Panc1 (cell line): ENCODE data around the gene NUP43. TPM values are rescaled to one million over a fixed set of nuclear protein-coding genes. Genes with fewer than 3 reads are reported as not detected.

ENCODE experiments used
- ATAC-seq: fragments of 200-7000 bp; cut with Tn5 transposase; 2 replicates; pipeline ENCODE4 v1.9.1; 2020; ENCODE audit warnings: mild to moderate bottlenecking, moderate library complexity
- BruUV-seq: library from RNA; stranded (reverse); fragments of 400-500 nt; replicated peaks from 2 replicates; lab custom pipeline; 2021; lab: Mats Ljungman, UMichigan
- CTCF ChIA-PET: fragments of 300-600 bp; sonication (Branson Sonifier 250); formaldehyde crosslinking; loops from one replicate; lab custom pipeline; 2022; ENCODE audit warnings: antibody characterized with exemption; lab: Charles Lee
- POLR2A ChIA-PET: fragments of 300-600 bp; sonication (Branson Sonifier 250); formaldehyde crosslinking; loops from one replicate; lab custom pipeline; 2022; ENCODE audit warnings: antibody characterized with exemption; lab: Charles Lee
- DNase-seq: peaks from one replicate; pipeline ENCODE4 v3.0.0-alpha.2; 2010; ENCODE audit warnings: low read depth, low spot score
- H3K27ac ChIP-seq: 2 replicates; pipeline ENCODE4 v1.5.1; 2011; ENCODE audit warnings: mild to moderate bottlenecking, low read length, inconsistent platforms
- H3K27me3 ChIP-seq: fragments of 200-500 bp; sonication (Bioruptor generic); 2 replicates; pipeline ENCODE4 v1.6.0; 2014; ENCODE audit warnings: low read length, inconsistent platforms; ENCODE audit not compliant: control insufficient read depth, insufficient read depth
- H3K36me3 ChIP-seq: fragments of 200-500 bp; sonication (Bioruptor generic); 2 replicates; pipeline ENCODE4 v1.5.1; 2014; ENCODE audit warnings: inconsistent platforms, mild to moderate bottlenecking, low read length, moderate library complexity; ENCODE audit not compliant: control insufficient read depth, insufficient read depth
- H3K4me1 ChIP-seq: 2 replicates; pipeline ENCODE4 v1.5.1; 2011; ENCODE audit warnings: inconsistent platforms, mild to moderate bottlenecking, low read length, moderate library complexity; ENCODE audit not compliant: control insufficient read depth, insufficient read depth
- H3K4me3 ChIP-seq, 2 experiments: 2 replicates each; pipeline ENCODE4 v1.5.1; 2011 to 2012; ENCODE audit warnings: low read depth in 2 of 2, low read length in 2 of 2, mild to moderate bottlenecking in 2 of 2, inconsistent platforms in 1 of 2, moderate library complexity in 1 of 2
- H3K9me3 ChIP-seq: fragments of 200-500 bp; sonication (Bioruptor generic); 2 replicates; pipeline ENCODE4 v1.5.1; 2014; ENCODE audit warnings: low read depth, mild to moderate bottlenecking, inconsistent platforms, low read length, moderate library complexity; ENCODE audit not compliant: control insufficient read depth, insufficient read depth
- CTCF ChIP-seq: fragments of 450-650 bp; IDR thresholded peaks from 2 replicates; pipeline ENCODE4 v1.5.1; 2017; ENCODE audit warnings: mild to moderate bottlenecking
- POLR2AphosphoS5 ChIP-seq: IDR thresholded peaks from 2 replicates; pipeline ENCODE4 v1.6.1; 2012; ENCODE audit warnings: mild to moderate bottlenecking, low read depth, low read length, moderate library complexity
- SIN3A ChIP-seq: IDR thresholded peaks from 2 replicates; pipeline ENCODE4 v1.6.1; 2012; ENCODE audit warnings: low read depth, mild to moderate bottlenecking, low read length, moderate library complexity, borderline replicate concordance; ENCODE audit not compliant: insufficient read depth
- TCF7L2 ChIP-seq: IDR thresholded peaks from 2 replicates; pipeline ENCODE4 v1.6.1; 2011; ENCODE audit warnings: mild to moderate bottlenecking, low read depth, low read length, inconsistent platforms
- in situ Hi-C: cut with HindIII; loops from 2 replicates; pipeline ENCODE4 v1.10.0; 2016; ENCODE audit warnings: low sequenced_read_pairs, low pct_unique_long_range_greater_than_20kb
- intact Hi-C: fragments of 100-400 bp; cut with micrococcal nuclease; formaldehyde crosslinking; loops from one replicate; pipeline ENCODE4 v1.10.0; 2022; ENCODE audit not compliant: unreplicated experiment
- total RNA-seq: library from RNA; stranded (reverse); gene quantifications from one replicate; pipeline ENCODE4 v1.2.1, GENCODE V29; 2021; ENCODE audit not compliant: unreplicated experiment
- TF ChIP-seq, protein P1 (sequence below), 2 experiments: IDR thresholded peaks; 2 replicates each; pipeline ENCODE4 v1.6.1; 2011 to 2012; ENCODE audit warnings: low read depth in 2 of 2, control low read depth in 1 of 2, low read length in 1 of 2, mild to moderate bottlenecking in 1 of 2, moderate library complexity in 1 of 2; ENCODE audit not compliant: insufficient read depth in 1 of 2

The NUP43 gene
- total RNA-seq, 1 experiment from 2014 or later, result 53.6 TPM

DNA sequence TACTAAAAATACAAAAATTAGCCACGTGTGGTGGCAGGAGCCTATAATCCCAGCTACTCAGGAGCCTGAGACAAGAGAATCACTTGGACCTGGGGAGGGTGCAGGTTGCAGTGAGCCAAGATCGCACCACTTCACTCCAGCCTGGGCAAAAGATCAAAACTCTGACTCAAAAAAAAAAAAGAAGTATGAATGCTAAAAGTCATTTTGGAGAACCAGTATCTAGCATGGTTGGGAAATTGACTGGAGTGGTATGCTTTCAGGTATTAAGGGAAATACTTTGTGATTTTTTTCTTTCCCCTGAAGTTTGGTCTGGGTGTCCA is 33.3 kb upstream of the NUP43 start:
- no TSS peak for BruUV-seq
- DNase-seq (no peak), ATAC-seq (no peak)
- ChIA-PET POLR2A (interaction anchor here (0.6 kb wide), 1 partner anchor 27 kb away, joined by 6 read pairs; no protein-coding TSS in a partner anchor), CTCF (no interaction called here)
- H3K36me3 ChIP-seq, result peaks cover 5% of the 10 kb centered on the region; the same call in 1 of the 2 replicates
- in situ Hi-C loops (no loop called here), intact Hi-C loops (no loop called here)
- H3K9me3 ChIP-seq, result no peaks in the 10 kb centered on the region
- H3K27ac ChIP-seq, result no peak overlapping the region
- no peaks in the 10 kb centered on the region for H3K27me3 ChIP-seq
- no peak overlapping the region for H3K4me3 ChIP-seq
- H3K4me1 ChIP-seq, result no peaks in the 10 kb centered on the region
- TF ChIP-seq CTCF (no peak), POLR2AphosphoS5 (no peak), TCF7L2 (no peak), SIN3A (no peak)
- TF ChIP-seq, protein P1, sequence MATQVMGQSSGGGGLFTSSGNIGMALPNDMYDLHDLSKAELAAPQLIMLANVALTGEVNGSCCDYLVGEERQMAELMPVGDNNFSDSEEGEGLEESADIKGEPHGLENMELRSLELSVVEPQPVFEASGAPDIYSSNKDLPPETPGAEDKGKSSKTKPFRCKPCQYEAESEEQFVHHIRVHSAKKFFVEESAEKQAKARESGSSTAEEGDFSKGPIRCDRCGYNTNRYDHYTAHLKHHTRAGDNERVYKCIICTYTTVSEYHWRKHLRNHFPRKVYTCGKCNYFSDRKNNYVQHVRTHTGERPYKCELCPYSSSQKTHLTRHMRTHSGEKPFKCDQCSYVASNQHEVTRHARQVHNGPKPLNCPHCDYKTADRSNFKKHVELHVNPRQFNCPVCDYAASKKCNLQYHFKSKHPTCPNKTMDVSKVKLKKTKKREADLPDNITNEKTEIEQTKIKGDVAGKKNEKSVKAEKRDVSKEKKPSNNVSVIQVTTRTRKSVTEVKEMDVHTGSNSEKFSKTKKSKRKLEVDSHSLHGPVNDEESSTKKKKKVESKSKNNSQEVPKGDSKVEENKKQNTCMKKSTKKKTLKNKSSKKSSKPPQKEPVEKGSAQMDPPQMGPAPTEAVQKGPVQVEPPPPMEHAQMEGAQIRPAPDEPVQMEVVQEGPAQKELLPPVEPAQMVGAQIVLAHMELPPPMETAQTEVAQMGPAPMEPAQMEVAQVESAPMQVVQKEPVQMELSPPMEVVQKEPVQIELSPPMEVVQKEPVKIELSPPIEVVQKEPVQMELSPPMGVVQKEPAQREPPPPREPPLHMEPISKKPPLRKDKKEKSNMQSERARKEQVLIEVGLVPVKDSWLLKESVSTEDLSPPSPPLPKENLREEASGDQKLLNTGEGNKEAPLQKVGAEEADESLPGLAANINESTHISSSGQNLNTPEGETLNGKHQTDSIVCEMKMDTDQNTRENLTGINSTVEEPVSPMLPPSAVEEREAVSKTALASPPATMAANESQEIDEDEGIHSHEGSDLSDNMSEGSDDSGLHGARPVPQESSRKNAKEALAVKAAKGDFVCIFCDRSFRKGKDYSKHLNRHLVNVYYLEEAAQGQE (IDR thresholded peaks at IDR 0.05; ENCODE audit: insufficient read depth in 1 of 2, low read depth in 2 of 2, low read length in 1 of 2), result no peak

GRCh38 chr6:149777624-149778023 is 31.3 kb upstream of the NUP43 start:
- intact Hi-C loops, result no loop called here
- Histone ChIP-seq H3K9me3 (no peaks in the 10 kb centered on the region), H3K4me3 (no peak overlapping the region), H3K27me3 (no peaks in the 10 kb centered on the region), H3K36me3 (0 out of 2 replicates have a peak, but pooled peaks cover 2% of the 10 kb centered on the region), H3K27ac (no peak overlapping the region), H3K4me1 (no peaks in the 10 kb centered on the region)
- no TSS peak for BruUV-seq
- no peak for ATAC-seq
- CTCF ChIA-PET, result no interaction called here
- POLR2A ChIA-PET, result no interaction called here
- in situ Hi-C loops, result no loop called here
- TF ChIP-seq, protein P1 (IDR thresholded peaks at IDR 0.05; ENCODE audit: insufficient read depth in 1 of 2, low read depth in 2 of 2, low read length in 1 of 2), result no peak
- TF ChIP-seq POLR2AphosphoS5, result no peak
- no peak for TF ChIP-seq TCF7L2
- no peak for TF ChIP-seq SIN3A
- no peak for TF ChIP-seq CTCF
- DNase-seq, result no peak
